ENCODE data around the gene H1-8.

The H1-8 gene

DNA sequence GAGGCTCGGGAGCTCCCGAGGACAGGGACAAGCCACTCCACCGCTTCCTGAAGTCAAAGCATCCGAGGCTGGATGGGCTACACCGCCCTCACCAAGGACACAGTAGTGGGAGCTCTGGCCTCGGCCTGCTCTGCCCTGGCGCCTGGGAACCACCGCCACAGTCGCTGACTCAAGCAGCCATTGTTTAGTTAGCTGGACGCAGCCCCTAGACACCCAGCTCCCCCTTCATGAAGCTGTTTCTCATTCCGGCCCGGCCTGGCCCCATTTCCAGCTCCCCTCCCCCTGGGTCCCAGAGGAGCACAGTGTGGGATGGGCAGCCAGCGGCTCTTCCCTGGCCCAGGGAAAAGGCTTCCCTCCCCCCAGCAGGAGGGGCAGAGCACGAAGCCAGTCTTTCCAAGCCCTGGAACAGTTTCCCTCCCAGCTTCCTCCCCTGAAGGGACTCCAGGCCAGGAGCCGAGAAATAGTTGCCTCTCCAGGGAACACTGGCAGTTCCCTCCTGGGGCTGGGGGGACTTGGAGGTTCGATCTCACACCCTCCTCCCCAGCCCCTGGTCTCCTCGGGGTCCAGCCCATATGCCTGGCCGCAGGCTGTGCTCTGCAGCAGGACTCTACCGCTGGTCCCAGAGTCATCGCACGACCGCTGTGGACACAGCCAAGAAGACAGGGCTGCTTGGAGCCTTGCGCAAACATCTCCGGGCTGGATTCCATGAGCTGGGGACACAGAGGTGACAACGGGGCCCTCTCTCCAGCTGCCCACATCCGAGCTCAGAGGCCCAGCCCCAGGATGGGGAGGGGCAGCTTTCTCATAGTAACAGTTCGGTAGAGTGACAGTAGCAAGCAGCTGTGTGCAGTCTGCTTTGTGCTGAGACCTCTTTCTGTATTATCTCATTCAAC is 53.5 kb downstream of the H1-8 start:
- no peaks in the 10 kb centered on the region for H3K9me3 ChIP-seq (ENCODE audit: control insufficient read depth, insufficient read depth, low read length)
- H3K4me1 ChIP-seq (ENCODE audit: control insufficient read depth, insufficient read depth, low read length) = peaks cover 67% of the 10 kb centered on the region
- H3K27me3 ChIP-seq (ENCODE audit: control insufficient read depth, insufficient read depth, low read length) = no peaks in the 10 kb centered on the region
- no peak overlapping the region for H3K9ac ChIP-seq (ENCODE audit: low read depth, low read length)
- H3K36me3 ChIP-seq (ENCODE audit: control insufficient read depth, insufficient read depth, low read length) = no peaks in the 10 kb centered on the region
- no peak overlapping the region for H3K4me3 ChIP-seq (ENCODE audit: low read depth, low read length)
- peak overlapping the region; percentile 56 for H3K27ac ChIP-seq (ENCODE audit: low read depth, low read length)

DNA sequence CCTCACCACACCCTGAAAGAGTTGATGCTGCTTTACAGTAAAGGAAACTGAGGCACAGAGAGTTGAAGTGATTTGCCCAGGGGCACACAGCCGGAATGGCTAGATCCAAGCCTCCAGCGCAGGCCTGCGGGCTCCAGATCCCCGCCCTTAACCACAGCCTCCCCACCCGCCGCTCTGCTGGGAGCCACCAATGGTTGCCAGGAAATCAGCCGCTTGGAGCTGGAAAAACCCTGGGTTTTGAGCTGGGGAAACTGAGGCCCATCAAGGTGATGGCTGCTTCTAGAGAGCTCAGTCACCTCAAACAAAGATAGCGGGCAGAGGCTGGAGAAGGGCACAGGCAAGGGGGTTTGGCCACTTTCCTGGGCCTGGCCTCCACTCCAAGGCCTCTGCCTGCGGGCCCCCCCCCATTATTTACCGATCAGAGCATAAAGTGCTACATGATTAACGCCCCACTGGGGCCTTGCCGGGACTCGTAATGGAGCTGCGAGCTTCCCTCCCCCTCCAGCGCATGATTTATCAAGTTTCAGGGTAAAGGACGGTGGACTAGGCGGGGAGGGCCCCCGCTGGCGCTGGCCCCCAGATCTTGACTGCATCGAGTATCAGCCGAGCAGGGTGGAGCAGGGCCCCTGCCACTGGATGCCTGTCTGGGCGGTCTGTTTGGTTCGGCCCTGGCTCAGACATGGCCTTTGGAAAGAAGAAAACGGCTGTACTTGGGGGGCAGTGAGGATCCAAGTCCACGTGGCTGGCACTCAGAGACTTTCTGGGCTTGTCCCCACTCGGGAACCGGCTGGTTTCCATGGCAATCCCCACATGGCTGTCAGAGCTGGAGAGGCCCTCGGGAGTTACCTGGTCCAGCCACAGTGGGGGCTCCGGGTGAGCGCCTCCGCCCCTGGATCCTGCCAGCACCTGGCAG is 54.4 kb downstream of the H1-8 start:
- no peak overlapping the region for H3K4me3 ChIP-seq (ENCODE audit: low read depth, low read length)
- H3K27ac ChIP-seq (ENCODE audit: low read depth, low read length) = peak overlapping the region; percentile 56
- H3K27me3 ChIP-seq (ENCODE audit: control insufficient read depth, insufficient read depth, low read length) = no peaks in the 10 kb centered on the region
- no peaks in the 10 kb centered on the region for H3K36me3 ChIP-seq (ENCODE audit: control insufficient read depth, insufficient read depth, low read length)
- no peaks in the 10 kb centered on the region for H3K9me3 ChIP-seq (ENCODE audit: control insufficient read depth, insufficient read depth, low read length)
- no peak overlapping the region for H3K9ac ChIP-seq (ENCODE audit: low read depth, low read length)
- H3K4me1 ChIP-seq (ENCODE audit: control insufficient read depth, insufficient read depth, low read length) = peaks cover 64% of the 10 kb centered on the region

DNA sequence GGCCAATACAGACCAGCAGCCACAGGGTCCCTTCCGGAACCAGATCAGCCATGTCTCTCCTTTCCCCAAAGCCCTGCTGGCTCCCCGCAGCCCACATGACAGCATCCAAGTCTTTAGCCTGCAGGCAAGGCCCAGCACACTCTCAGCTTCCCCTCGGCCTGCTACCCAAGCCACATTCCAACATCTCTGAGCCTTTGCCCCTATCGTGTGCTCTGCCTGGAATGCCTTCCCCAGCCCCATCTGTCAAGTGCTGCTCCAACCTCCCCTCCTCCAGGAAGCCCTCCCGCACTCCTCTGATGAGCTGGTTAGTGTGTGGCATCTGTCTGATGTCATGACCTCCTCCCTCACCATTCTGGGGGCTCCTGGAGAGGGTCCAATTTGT is 55.0 kb downstream of the H1-8 start:
- H3K4me1 ChIP-seq (ENCODE audit: control insufficient read depth, insufficient read depth, low read length) = peaks cover 68% of the 10 kb centered on the region
- H3K27ac ChIP-seq (ENCODE audit: low read depth, low read length) = peak overlapping the region; percentile 36
- H3K9ac ChIP-seq (ENCODE audit: low read depth, low read length) = no peak overlapping the region

DNA sequence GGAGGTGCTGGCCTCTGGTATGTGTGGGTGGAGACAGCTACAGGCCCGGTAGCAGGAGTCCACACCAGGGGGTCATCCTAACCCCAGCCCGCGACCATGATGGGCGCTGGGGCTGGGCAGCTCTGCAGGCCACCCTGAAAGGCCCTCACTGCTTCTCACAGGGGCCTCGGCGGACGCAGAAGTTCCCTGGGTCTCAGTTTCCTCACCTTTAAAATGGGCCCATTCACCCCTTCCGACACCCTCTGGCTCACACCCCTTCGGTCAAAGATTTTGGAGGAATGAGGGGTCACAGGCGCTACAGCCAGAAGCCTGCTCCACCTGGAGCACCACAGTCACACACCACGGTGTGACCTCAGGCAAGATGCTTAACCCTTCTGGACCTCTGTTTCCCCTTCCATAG is 55.5 kb downstream of the H1-8 start:
- H3K27ac ChIP-seq (ENCODE audit: low read depth, low read length) = peak overlapping the region; percentile 36
- H3K9me3 ChIP-seq (ENCODE audit: control insufficient read depth, insufficient read depth, low read length) = no peaks in the 10 kb centered on the region
- no peaks in the 10 kb centered on the region for H3K36me3 ChIP-seq (ENCODE audit: control insufficient read depth, insufficient read depth, low read length)
- H3K4me3 ChIP-seq (ENCODE audit: low read depth, low read length) = no peak overlapping the region
- H3K4me1 ChIP-seq (ENCODE audit: control insufficient read depth, insufficient read depth, low read length) = peaks cover 67% of the 10 kb centered on the region
- no peaks in the 10 kb centered on the region for H3K27me3 ChIP-seq (ENCODE audit: control insufficient read depth, insufficient read depth, low read length)
- no peak overlapping the region for H3K9ac ChIP-seq (ENCODE audit: low read depth, low read length)

More for the DNA sequence above, 55.0 kb downstream of the H1-8 start:
- H3K9me3 ChIP-seq (ENCODE audit: control insufficient read depth, insufficient read depth, low read length) = no peaks in the 10 kb centered on the region
- H3K36me3 ChIP-seq (ENCODE audit: control insufficient read depth, insufficient read depth, low read length) = no peaks in the 10 kb centered on the region
- H3K27me3 ChIP-seq (ENCODE audit: control insufficient read depth, insufficient read depth, low read length) = no peaks in the 10 kb centered on the region
- no peak overlapping the region for H3K4me3 ChIP-seq (ENCODE audit: low read depth, low read length)

DNA sequence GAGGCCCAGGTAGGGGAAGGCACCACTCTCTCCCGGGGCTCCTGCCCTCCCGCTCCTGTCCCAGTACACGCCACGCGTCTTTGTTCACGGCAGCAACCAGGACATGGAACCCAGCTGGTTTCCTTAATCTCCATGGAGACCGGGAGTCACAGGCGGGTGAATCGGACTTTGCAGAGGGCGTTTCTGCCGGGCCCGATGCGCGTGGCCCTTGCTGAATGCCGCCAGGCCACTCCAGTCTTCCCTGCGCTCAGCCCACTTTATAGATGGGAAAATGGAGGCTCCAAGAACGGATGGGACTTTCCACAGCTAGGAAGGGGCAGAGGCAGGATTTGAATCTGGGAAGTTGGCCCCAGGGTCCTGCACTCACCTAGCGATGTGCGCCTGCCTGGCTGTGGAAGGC is 56.1 kb downstream of the H1-8 start:
- no peak overlapping the region for H3K9ac ChIP-seq (ENCODE audit: low read depth, low read length)
- peaks cover 3% of the 10 kb centered on the region for H3K27me3 ChIP-seq (ENCODE audit: control insufficient read depth, insufficient read depth, low read length)
- no peaks in the 10 kb centered on the region for H3K9me3 ChIP-seq (ENCODE audit: control insufficient read depth, insufficient read depth, low read length)
- peaks cover 64% of the 10 kb centered on the region for H3K4me1 ChIP-seq (ENCODE audit: control insufficient read depth, insufficient read depth, low read length)
- no peak overlapping the region for H3K4me3 ChIP-seq (ENCODE audit: low read depth, low read length)
- no peaks in the 10 kb centered on the region for H3K36me3 ChIP-seq (ENCODE audit: control insufficient read depth, insufficient read depth, low read length)
- peak overlapping the region; percentile 93 for H3K27ac ChIP-seq (ENCODE audit: low read depth, low read length)

DNA sequence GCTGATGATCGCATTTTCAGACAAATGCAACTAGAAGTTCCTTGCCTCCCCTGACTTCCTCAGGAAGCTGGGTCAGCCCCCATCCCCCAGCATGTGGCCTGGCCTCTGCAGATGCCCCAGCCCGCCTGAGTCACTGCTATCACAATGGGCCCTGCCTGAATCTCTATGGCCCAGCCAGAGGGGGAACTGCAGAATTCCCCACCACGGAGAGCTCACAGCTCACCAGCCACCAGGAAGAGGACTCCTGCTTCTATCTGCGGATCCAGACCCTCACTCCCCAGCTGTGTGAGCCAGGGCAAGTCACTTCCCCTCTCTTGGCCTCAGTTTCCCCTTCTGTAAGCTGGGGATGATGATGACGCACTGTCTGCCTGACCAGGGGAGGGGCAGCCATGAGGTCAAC is 56.6 kb downstream of the H1-8 start:
- no peaks in the 10 kb centered on the region for H3K9me3 ChIP-seq (ENCODE audit: control insufficient read depth, insufficient read depth, low read length)
- H3K27ac ChIP-seq (ENCODE audit: low read depth, low read length) = peak overlapping the region; percentile 93
- no peak overlapping the region for H3K9ac ChIP-seq (ENCODE audit: low read depth, low read length)
- H3K27me3 ChIP-seq (ENCODE audit: control insufficient read depth, insufficient read depth, low read length) = peaks cover 8% of the 10 kb centered on the region
- peaks cover 59% of the 10 kb centered on the region for H3K4me1 ChIP-seq (ENCODE audit: control insufficient read depth, insufficient read depth, low read length)
- H3K36me3 ChIP-seq (ENCODE audit: control insufficient read depth, insufficient read depth, low read length) = no peaks in the 10 kb centered on the region
- no peak overlapping the region for H3K4me3 ChIP-seq (ENCODE audit: low read depth, low read length)

DNA sequence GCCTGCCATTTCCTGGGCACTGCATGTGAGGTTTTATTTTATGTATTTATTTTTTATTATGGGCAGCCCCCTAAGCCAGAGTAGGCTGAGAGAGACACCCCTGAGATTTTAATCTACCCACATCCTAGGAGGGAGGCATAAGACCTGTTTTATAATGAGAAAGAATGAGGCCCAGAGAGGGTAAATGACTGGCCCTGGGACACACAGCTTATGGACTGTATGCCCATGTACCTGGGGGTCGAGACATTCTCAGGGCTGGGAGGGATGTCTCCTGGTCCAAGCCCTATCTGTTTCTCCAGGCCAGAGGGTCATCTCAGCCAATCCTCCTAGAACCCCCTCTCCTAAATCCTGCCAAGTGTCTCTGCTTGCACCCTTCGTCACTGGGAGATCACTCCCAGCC is 57.4 kb downstream of the H1-8 start:
- Histone ChIP-seq H3K27ac (ENCODE audit: low read depth, low read length) (peak overlapping the region; percentile 93), H3K4me3 (ENCODE audit: low read depth, low read length) (no peak overlapping the region), H3K27me3 (ENCODE audit: control insufficient read depth, insufficient read depth, low read length) (peaks cover 15% of the 10 kb centered on the region), H3K4me1 (ENCODE audit: control insufficient read depth, insufficient read depth, low read length) (peaks cover 59% of the 10 kb centered on the region), H3K9ac (ENCODE audit: low read depth, low read length) (no peak overlapping the region), H3K36me3 (ENCODE audit: control insufficient read depth, insufficient read depth, low read length) (no peaks in the 10 kb centered on the region), H3K9me3 (ENCODE audit: control insufficient read depth, insufficient read depth, low read length) (no peaks in the 10 kb centered on the region)
